Subcutaneous adipose tissue (tissue), 4 donors: ENCODE results near the gene OTULINL. TPM values are rescaled to one million over a fixed set of nuclear protein-coding genes. Genes with fewer than 3 reads are reported as not detected.

ENCODE experiments used
- total RNA-seq, 4 donors: library from RNA; depleted of rRNA; stranded (reverse); fragments of >200 nt; gene quantifications; one replicate each; pipeline ENCODE4 v1.1.0, GENCODE V29; 2016
- TF ChIP-seq, protein P1 (sequence below): fragments of 450-650 bp; IDR thresholded peaks from one replicate; pipeline ENCODE4 v1.5.1; 2016; ENCODE audit warnings: low read depth, mild to moderate bottlenecking, control low read depth, antibody characterized with exemption, moderate library complexity

The OTULINL gene
- total RNA-seq, 4 donors from 2014 or later: 3.2 to 21.6 (median 17.7) TPM

GRCh38 chr5:14600846-14601245, 19.3 kb downstream of the OTULINL start:
- TF ChIP-seq, protein P1, sequence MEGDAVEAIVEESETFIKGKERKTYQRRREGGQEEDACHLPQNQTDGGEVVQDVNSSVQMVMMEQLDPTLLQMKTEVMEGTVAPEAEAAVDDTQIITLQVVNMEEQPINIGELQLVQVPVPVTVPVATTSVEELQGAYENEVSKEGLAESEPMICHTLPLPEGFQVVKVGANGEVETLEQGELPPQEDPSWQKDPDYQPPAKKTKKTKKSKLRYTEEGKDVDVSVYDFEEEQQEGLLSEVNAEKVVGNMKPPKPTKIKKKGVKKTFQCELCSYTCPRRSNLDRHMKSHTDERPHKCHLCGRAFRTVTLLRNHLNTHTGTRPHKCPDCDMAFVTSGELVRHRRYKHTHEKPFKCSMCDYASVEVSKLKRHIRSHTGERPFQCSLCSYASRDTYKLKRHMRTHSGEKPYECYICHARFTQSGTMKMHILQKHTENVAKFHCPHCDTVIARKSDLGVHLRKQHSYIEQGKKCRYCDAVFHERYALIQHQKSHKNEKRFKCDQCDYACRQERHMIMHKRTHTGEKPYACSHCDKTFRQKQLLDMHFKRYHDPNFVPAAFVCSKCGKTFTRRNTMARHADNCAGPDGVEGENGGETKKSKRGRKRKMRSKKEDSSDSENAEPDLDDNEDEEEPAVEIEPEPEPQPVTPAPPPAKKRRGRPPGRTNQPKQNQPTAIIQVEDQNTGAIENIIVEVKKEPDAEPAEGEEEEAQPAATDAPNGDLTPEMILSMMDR: no peak

DNA sequence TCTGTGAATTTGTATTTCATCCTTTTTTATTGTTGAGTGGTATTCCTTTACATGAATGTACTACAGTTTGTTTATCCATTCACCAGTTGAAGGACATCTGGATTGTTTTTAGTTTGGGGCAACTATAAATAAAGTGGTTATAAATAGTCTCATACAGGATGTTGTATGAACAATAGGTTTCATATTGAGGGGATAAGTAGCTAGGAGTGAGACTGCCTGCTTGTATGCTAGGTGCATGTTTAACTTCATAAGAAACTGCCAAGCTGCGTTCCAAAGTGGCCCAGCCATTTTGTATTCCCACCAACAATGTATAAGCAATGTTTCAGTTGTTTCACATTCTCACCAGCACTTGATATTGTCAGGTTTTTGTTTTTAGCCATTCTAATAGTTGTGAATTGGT, 21.5 kb downstream of the OTULINL start:
- TF ChIP-seq, protein P1: no peak

- TF ChIP-seq, protein P1: no peak
Measured at GRCh38 chr5:14607104-14607503, 25.5 kb downstream of the OTULINL start.

- TF ChIP-seq, protein P1: no peak
Measured at GRCh38 chr5:14608169-14608568, 26.6 kb downstream of the OTULINL start.

DNA sequence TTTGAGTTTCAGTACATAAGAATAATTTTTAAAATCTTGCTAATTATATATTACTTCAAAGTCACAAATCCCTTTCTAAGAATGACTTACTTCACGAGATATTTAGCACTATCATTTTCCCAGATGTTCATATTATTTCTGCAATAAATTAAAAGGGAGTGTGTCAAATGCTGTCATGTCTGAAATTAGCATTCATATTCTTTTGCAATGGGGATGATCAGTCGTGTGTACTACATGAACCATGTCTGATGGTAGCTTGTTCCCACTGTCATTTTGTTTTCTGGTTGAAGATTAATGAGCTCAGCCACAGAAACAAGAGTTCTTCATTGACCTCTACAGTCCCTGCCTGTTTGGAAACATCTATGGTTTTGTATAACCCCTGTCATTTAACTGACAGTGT, 30.1 kb downstream of the OTULINL start:
- TF ChIP-seq, protein P1: no peak

GRCh38 chr5:14614490-14614889, 32.9 kb downstream of the OTULINL start:
- TF ChIP-seq, protein P1: no peak

GRCh38 chr5:14615365-14615764, 33.8 kb downstream of the OTULINL start:
- TF ChIP-seq, protein P1: no peak

- TF ChIP-seq, protein P1: no peak
Measured at GRCh38 chr5:14617441-14617840, 35.8 kb downstream of the OTULINL start.
